SU-DHL-6 (cell line): ENCODE results near the gene SMAD4.

ENCODE experiments used
- EZH2phosphoT487 ChIP-seq: fragments of 200-600 bp; sonication (generic), shearing (Covaris generic); conservative IDR thresholded peaks from 2 replicates; pipeline ENCODE4 v1.6.1; 2018; ENCODE audit warnings: mild to moderate bottlenecking, antibody characterized with exemption, low read length, moderate library complexity, mixed read lengths
- TF ChIP-seq, protein P1 (sequence below): fragments of 200-600 bp; sonication (generic); IDR thresholded peaks from one replicate; pipeline ENCODE4 v1.5.1; 2017; ENCODE audit warnings: antibody characterized with exemption, mild to moderate bottlenecking, low read length, moderate library complexity; ENCODE audit not compliant: insufficient read depth, poor library complexity, severe bottlenecking

DNA sequence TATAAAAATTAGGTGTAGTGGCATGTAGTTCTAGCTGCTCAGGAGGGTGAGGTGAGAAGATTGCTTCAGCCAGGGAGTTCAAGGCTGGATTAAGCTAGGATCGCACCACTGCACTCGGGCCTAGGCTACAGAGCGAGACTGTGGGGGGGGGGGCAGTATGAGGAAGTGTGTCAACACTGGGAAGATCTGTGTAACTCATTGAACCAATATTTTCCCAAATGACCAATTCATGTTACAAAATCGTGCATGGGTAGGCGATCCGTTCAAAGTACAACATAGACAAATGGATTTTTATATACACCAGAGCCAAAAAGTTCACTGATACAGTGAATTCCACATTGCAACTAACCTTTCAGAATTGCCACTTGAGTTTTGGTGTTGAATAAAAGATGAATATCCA lies 8.1 kb downstream of the SMAD4 start:
- TF ChIP-seq, protein P1, sequence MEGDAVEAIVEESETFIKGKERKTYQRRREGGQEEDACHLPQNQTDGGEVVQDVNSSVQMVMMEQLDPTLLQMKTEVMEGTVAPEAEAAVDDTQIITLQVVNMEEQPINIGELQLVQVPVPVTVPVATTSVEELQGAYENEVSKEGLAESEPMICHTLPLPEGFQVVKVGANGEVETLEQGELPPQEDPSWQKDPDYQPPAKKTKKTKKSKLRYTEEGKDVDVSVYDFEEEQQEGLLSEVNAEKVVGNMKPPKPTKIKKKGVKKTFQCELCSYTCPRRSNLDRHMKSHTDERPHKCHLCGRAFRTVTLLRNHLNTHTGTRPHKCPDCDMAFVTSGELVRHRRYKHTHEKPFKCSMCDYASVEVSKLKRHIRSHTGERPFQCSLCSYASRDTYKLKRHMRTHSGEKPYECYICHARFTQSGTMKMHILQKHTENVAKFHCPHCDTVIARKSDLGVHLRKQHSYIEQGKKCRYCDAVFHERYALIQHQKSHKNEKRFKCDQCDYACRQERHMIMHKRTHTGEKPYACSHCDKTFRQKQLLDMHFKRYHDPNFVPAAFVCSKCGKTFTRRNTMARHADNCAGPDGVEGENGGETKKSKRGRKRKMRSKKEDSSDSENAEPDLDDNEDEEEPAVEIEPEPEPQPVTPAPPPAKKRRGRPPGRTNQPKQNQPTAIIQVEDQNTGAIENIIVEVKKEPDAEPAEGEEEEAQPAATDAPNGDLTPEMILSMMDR = no peak
- TF ChIP-seq EZH2phosphoT487 = no peak
